T-helper 17 cell (primary cell): ENCODE results near the gene ACTR3C. TPM values are rescaled to one million over a fixed set of nuclear protein-coding genes. Genes with fewer than 3 reads are reported as not detected.
"Not testable (repeated sequence)": the region's sequence is repeated elsewhere in the genome, so short reads cannot be mapped to it uniquely, and the experiment has no call there.

Source experiments
- ATAC-seq: fragments of 150-1000 bp; cut with Tn5 transposase; 2 replicates; pipeline ENCODE4 v1.10.0; 2021; ENCODE audit warnings: mild to moderate bottlenecking, moderate library complexity
- DNase-seq, 3 donors: peaks; one replicate each; pipeline versions ENCODE4 v3.0.0 to v3.0.0-alpha.2; 2020 to 2021
- H3K9me3 ChIP-seq: one replicate; pipeline ENCODE4 v1.7.0; 2013; ENCODE audit warnings: low read length, mild to moderate bottlenecking; ENCODE audit not compliant: control insufficient read depth, poor library complexity, severe bottlenecking
- H3K27ac Mint-ChIP-seq: one replicate; pipeline ENCODE4 v1.8.0; 2022; ENCODE audit warnings: mild to moderate bottlenecking, moderate library complexity, mixed read lengths
- H3K27me3 Mint-ChIP-seq: one replicate; pipeline ENCODE4 v1.8.0; 2022; ENCODE audit warnings: mixed read lengths
- H3K36me3 Mint-ChIP-seq: one replicate; pipeline ENCODE4 v1.8.0; 2022; ENCODE audit warnings: low read depth, mixed read lengths
- H3K4me1 Mint-ChIP-seq: one replicate; pipeline ENCODE4 v1.8.0; 2022; ENCODE audit warnings: mild to moderate bottlenecking, mixed read lengths
- H3K4me3 Mint-ChIP-seq: one replicate; pipeline ENCODE4 v1.8.0; 2022; ENCODE audit warnings: mild to moderate bottlenecking, moderate library complexity, mixed read lengths
- total RNA-seq, 4 donors: library from RNA in 2 of 4; stranded (reverse) in 2 of 4; gene quantifications; one replicate each; pipeline ENCODE4 v1.2.3 and lab custom pipeline; 2022 to 2026

The ACTR3C gene
- total RNA-seq, 2 donors from 2014 or later = 6.0 to 10.2 TPM

DNA sequence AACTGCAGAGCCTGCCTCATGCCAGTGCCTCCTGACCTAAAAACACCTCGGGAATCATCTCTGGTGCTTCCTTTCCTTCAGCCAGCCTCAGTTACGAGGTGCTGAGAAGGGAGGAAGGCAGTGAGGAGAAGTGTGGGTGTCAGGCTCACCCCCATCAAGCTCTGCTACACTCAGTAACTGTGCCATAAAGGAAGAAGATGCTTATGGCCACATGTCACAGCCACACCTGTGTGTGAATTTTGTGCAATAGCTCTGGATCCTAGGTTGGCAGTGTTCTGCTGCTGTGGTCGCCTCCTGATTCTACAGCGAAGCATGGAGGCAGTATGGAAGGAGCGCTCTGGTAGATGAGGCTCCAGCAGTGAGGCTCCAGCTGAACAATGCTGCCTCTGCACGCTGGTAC, 34.5 kb downstream of the ACTR3C start:
- H3K27me3 Mint-ChIP-seq, DNase-seq, H3K36me3 Mint-ChIP-seq, H3K27ac Mint-ChIP-seq, H3K4me3 Mint-ChIP-seq, H3K9me3 ChIP-seq, ATAC-seq, H3K4me1 Mint-ChIP-seq: not testable (repeated sequence)

DNA sequence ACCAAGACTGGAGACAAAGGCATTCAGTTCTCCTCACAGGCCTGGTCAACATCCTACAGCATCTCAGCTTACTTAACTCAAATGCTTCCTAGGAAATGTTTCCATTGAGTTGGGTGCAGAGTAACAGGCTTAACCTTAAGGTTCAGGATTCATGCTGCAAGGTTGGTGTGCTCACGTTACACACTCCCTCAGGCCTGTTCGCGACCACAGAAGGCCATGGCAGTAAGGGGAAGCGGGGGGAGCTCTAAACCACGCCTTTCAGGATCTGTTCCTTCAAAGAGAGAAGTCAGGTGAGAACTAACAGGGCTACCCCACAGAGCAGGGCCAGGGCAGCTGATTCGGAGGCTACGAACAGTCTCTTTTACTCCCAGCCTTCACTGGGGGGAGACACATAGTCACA, 35.5 kb downstream of the ACTR3C start:
- not testable (repeated sequence) for H3K4me3 Mint-ChIP-seq, H3K9me3 ChIP-seq, DNase-seq, ATAC-seq, H3K4me1 Mint-ChIP-seq, H3K36me3 Mint-ChIP-seq, H3K27me3 Mint-ChIP-seq, H3K27ac Mint-ChIP-seq

DNA sequence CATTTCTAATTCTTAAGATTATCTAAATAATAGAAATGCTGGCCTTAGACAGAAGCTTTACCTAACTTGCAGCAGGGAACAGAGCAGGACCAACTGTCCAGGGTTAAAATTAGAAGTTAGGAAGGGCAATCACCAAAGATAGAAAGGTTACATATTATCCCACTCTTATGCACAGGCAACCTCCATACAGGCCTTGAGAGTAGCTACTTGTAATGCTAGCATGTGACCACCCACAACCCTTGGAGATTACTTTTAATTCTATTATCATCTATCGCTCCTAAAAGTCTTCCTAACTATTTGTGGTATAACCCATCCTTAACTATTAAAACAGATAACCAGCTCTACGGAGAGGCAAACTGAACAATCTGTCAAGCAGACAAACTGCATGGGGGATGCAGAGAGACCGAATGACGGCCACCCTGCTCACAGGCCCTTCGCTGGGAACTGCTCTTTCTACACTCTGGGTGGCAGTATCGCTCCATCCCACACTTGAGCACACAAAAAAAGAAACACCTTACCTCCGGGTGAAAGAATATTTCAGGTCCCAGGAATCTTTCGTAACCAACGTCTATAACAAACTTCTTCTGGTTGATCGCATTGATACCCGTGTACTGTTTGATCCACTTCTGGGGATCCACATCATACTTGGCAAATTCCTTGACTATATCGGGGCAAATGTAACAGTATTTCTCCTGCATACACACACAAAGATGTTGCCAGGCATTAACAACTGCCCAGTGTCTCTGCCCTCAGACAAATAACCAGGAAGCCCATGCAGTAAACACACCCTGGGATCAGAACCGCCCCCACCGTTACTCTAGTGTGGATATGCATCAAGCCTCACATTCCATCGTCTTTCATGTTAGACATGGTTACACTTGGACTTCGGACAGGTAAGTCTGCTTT, 37.2 kb downstream of the ACTR3C start:
- H3K4me3 Mint-ChIP-seq, DNase-seq: not testable (repeated sequence)

DNA sequence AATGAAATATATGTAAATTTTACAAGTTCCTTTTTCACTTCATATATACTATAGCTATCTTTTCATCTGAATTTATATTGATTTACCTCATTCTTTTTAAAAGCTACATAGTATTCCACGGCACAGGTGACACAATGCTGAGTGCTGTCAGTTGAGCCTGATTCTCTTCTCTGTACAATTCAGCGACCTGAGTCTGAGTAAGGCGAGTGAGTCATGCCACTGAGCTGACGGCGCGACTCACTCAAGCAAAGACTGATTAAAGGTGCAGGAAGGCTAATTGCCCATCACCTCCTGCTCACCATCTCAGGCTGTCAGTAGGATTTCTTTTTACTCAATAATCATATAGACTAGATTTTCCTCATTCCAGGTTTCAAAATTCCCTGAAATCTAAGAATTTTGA, 39.7 kb downstream of the ACTR3C start:
- H3K4me1 Mint-ChIP-seq, ATAC-seq, H3K27me3 Mint-ChIP-seq, H3K27ac Mint-ChIP-seq, H3K4me3 Mint-ChIP-seq, H3K9me3 ChIP-seq, DNase-seq, H3K36me3 Mint-ChIP-seq: not testable (repeated sequence)

More for the DNA sequence above, 37.2 kb downstream of the ACTR3C start:
- ATAC-seq = peak; percentile 75
- H3K4me1 Mint-ChIP-seq, H3K36me3 Mint-ChIP-seq, H3K27me3 Mint-ChIP-seq, H3K27ac Mint-ChIP-seq, H3K9me3 ChIP-seq: not testable (repeated sequence)

DNA sequence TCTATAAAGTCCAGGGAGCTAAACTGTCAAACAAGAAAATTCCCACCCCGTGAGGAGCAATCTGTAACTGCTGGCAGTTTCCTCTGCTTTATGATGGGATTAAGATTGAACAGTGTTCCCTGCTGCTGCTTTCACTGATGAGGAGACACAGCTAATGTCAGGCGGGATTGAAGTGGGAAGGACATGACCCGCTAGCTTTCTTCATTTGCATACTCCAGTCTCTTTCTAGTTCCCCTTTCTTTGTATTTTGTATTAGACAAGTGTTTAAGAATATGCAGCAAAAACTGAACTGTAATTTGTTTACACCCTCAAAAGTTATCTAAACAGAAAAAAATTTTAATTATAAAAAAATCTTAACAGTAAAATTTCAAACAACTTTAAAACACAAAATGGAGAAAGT, 40.2 kb downstream of the ACTR3C start:
- H3K4me1 Mint-ChIP-seq, DNase-seq, H3K27me3 Mint-ChIP-seq, ATAC-seq, H3K36me3 Mint-ChIP-seq, H3K9me3 ChIP-seq, H3K27ac Mint-ChIP-seq, H3K4me3 Mint-ChIP-seq: not testable (repeated sequence)

DNA sequence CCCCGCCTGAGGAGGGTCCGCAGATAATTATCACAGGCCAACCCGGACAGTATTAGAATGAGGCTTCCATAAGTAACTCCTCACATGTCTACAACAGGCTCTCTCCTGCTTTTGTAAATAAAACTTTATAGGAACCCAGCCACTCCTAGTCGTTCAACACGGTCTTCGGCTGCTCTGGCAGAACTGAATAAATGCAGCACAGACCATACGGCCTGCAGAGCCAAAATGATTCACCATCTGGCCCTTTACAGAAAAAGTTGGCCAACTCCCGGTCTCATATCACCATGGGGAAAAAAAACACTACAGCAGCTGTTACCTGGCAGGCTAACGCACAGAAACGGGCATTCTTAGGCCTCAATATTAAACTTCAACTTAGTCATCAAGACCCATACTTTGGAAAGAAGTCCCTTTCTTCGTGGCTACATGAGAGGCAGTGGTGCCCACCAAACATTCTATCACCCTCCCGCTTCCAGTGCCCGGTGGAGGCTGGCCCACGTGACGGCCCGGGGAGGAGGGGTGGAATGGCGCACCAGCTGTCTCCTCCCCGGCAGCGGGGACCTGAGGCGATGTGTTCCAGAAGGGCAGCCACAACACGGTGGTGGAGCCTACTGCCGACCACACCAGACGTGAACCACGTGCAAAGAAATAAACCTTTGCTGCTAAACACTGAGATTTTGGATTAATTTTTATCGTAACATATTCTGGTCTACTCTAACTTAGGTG, 41.5 kb downstream of the ACTR3C start:
- not testable (repeated sequence) for H3K27ac Mint-ChIP-seq, ATAC-seq, H3K27me3 Mint-ChIP-seq

DNA sequence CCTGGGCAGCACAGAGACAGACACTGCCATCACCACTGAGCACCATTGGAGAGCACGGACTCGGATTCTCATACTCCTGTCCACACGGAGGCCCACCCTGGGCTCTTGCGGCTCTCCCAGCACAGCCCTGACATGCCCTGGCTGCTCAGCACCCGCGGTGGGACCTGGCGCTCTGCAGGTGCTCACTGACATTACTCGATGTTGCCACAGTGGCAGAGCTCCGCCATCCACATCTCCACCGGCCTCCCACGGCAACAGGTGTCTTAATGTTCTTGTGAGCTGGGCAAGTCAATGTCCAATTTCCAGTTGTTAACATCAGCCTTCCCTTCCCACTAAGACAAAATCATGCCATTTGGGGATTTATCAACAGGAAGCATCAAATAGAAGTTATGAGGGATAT, 45.0 kb downstream of the ACTR3C start:
- not testable (repeated sequence) for H3K4me3 Mint-ChIP-seq, H3K4me1 Mint-ChIP-seq, H3K27ac Mint-ChIP-seq, DNase-seq, ATAC-seq, H3K36me3 Mint-ChIP-seq, H3K9me3 ChIP-seq, H3K27me3 Mint-ChIP-seq

More for the DNA sequence above, 41.5 kb downstream of the ACTR3C start:
- H3K36me3 Mint-ChIP-seq, DNase-seq, H3K9me3 ChIP-seq, H3K4me3 Mint-ChIP-seq, H3K4me1 Mint-ChIP-seq: not testable (repeated sequence)

DNA sequence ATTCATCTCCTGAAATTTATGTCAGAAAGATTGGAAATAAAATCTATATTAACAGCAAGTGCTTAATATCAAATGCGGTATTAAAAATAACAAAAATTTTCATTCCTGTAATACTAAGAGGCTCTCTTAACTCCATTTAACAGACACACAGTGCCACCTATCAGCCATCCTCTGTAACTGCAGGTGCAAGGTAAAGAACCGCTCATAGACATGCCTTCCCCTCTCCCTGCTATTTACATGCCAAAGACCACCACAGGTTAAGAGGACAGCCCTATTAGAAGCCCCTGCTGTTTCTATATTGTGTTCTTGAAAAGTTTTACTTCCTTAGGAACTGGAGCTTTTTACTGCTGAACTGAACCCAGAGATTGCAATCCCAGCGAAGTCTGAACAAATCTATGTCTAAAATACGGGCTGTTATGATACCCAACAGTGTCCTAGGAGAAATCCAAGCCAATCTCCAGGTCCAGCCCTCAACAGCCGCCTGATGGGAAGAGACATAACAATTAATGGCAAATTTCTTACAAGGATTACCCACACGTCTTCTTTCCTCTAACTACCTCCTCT, 47.1 kb downstream of the ACTR3C start:
- H3K27ac Mint-ChIP-seq, H3K27me3 Mint-ChIP-seq, H3K36me3 Mint-ChIP-seq, H3K4me3 Mint-ChIP-seq, H3K4me1 Mint-ChIP-seq, H3K9me3 ChIP-seq: not testable (repeated sequence)
- peak; percentile 75 for ATAC-seq
- DNase-seq = peak in 1 of 3 donors; percentile 19

DNA sequence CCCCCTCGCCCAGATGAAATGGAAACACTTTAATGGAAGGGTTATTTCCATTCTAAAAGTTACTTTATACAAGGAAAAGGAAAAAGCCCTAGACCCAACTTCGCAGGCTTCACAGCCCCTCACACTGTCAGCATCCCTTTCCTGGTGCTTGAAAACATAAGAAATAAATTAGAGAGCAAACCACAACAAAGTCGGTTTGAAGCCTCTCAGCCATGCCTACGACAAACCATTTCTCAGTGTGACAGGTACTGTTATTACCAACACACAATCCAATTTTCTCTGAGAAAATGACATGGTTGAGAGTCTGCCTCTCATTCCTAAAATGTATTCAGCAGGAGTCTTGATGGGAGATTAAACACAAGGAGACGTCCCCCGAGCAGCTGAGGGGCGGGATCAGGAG, 51.4 kb downstream of the ACTR3C start:
- not testable (repeated sequence) for H3K27me3 Mint-ChIP-seq, DNase-seq, H3K4me3 Mint-ChIP-seq, H3K36me3 Mint-ChIP-seq, H3K27ac Mint-ChIP-seq, ATAC-seq, H3K9me3 ChIP-seq, H3K4me1 Mint-ChIP-seq

DNA sequence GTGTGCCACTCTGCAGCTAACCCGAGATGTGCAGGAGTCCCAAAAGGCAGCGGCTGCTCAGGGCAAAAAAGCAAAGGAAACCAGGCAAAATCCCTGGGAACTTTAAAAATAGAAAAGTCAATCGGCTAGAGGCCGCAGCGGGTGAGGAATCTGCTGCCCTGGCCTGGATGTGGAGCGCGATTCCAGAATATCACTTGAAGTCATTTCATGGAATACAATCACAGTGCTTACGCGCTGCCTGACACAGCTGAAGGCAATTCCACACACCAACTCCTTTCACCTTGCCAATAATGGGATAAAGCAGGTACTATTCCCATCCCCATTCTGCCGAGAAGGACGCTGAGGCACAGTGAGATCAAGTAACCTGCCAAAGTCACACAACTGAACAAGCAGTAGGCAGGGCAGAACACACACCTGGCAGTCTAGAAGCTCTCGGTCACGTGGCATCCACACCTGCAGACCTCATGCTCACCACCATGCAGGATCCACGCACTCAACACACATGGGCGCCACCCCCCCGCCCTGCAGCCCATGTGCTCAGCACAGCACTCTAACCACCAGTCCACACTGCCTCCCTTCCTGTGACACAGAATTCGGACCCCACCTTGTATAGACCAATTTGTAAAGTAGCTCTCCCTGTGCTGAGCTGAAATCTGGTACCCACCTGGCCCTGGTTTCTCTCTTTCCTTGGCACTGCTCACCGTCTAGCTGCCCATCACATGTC, 53.1 kb downstream of the ACTR3C start:
- not testable (repeated sequence) for H3K27ac Mint-ChIP-seq, H3K9me3 ChIP-seq, H3K36me3 Mint-ChIP-seq, H3K27me3 Mint-ChIP-seq, DNase-seq, H3K4me3 Mint-ChIP-seq, H3K4me1 Mint-ChIP-seq, ATAC-seq

DNA sequence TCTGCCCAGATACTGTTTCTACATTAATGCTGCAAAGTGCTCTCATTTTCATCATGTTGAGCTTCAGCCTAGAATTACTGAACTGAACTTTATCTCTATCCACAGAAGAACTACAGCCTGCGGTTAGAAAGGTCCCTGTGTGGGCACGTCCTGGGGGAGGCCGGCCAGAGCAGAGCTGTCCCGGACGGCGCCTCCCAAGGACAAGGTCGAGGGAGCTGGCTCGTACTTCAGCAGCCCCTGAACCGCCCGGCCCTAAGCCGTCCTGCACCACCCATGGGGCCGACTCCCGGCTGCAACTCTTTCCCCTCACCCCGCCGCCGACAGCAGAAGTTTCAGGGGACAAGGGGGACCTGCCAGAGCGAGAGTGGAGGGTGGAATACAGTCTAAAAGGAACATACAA, 54.5 kb downstream of the ACTR3C start:
- H3K4me3 Mint-ChIP-seq, H3K27ac Mint-ChIP-seq, H3K36me3 Mint-ChIP-seq, H3K9me3 ChIP-seq, H3K4me1 Mint-ChIP-seq, ATAC-seq, DNase-seq, H3K27me3 Mint-ChIP-seq: not testable (repeated sequence)

DNA sequence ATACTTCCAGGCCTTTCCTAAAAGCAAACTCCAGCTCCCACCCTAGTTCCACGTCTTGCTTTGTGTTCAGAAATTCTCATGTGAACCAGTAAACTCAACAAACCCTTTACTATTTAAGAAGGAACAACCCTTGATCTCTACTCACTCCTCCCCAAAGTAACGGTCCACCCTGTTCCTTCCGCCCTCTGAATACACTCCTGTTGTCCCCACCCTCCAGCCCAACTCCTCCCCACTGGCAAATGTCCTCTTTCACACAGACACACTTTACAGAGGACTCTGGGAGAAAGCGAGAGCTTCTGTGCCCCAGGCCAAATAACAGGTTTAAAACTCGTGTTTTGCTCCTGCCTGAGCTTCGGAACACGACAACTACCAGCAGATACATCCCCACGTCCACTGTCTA, 55.1 kb downstream of the ACTR3C start:
- not testable (repeated sequence) for H3K27me3 Mint-ChIP-seq, H3K9me3 ChIP-seq, H3K27ac Mint-ChIP-seq, H3K36me3 Mint-ChIP-seq, ATAC-seq, H3K4me1 Mint-ChIP-seq, H3K4me3 Mint-ChIP-seq, DNase-seq
